ENCODE measurements around the gene WSB2. TPM values are rescaled to one million over a fixed set of nuclear protein-coding genes. Genes with fewer than 3 reads are reported as not detected.

WSB2 gene
- total RNA-seq, 2 donors from 2014 or later, result 60.7 to 61.7 TPM

- peak; percentile 70 for DNase-seq
- Histone ChIP-seq H3K36me3 (ENCODE audit: control insufficient read depth, insufficient read depth, low read length) (peaks cover 89% of the 10 kb centered on the region), H3K9me3 (ENCODE audit: control insufficient read depth, low read length) (no peaks in the 10 kb centered on the region), H3K4me1 (ENCODE audit: control insufficient read depth, insufficient read depth, low read length) (peaks cover 8% of the 10 kb centered on the region), H3K4me3 (ENCODE audit: low read length) (no peak overlapping the region), H3K27ac (ENCODE audit: low read depth, low read length) (no peak overlapping the region), H3K9ac (ENCODE audit: extremely low read depth, low read length, poor library complexity, severe bottlenecking) (no peak overlapping the region), H3K27me3 (ENCODE audit: control insufficient read depth, insufficient read depth, low read length, poor library complexity, severe bottlenecking) (no peaks in the 10 kb centered on the region)
- Mint-ChIP-seq H3K27ac (peak overlapping the region; percentile 11), H3K9me3 (no peaks in the 10 kb centered on the region), H3K27me3 (ENCODE audit: insufficient read depth) (no peaks in the 10 kb centered on the region), H3K4me1 (peaks cover 34% of the 10 kb centered on the region), H3K4me3 (no peak overlapping the region), H3K36me3 (ENCODE audit: low read depth) (peaks cover 73% of the 10 kb centered on the region)
- TF ChIP-seq CTCF (conservative IDR thresholded peaks at IDR 0.05), result no peak
- WGBS, 2 experiments (ENCODE audit: insufficient coverage in 1 of 2, insufficient read length in 1 of 2), result 93% methylated on average over 5 to 9 of the region's 9 CpGs
These were observed 25.6 kb downstream of the WSB2 start for GRCh38 chr12:118035190-118036041.

GRCh38 chr12:118034429-118035189 lies 26.4 kb downstream of the WSB2 start:
- peak; percentile 57 for TF ChIP-seq CTCF (conservative IDR thresholded peaks at IDR 0.05)
- H3K36me3 Mint-ChIP-seq (ENCODE audit: low read depth), result peaks cover 76% of the 10 kb centered on the region
- Histone ChIP-seq H3K36me3 (ENCODE audit: control insufficient read depth, insufficient read depth, low read length) (peaks cover 92% of the 10 kb centered on the region), H3K9ac (ENCODE audit: extremely low read depth, low read length, poor library complexity, severe bottlenecking) (no peak overlapping the region), H3K27ac (ENCODE audit: low read depth, low read length) (no peak overlapping the region), H3K4me3 (ENCODE audit: low read length) (no peak overlapping the region), H3K9me3 (ENCODE audit: control insufficient read depth, low read length) (no peaks in the 10 kb centered on the region), H3K27me3 (ENCODE audit: control insufficient read depth, insufficient read depth, low read length, poor library complexity, severe bottlenecking) (no peaks in the 10 kb centered on the region), H3K4me1 (ENCODE audit: control insufficient read depth, insufficient read depth, low read length) (peaks cover 8% of the 10 kb centered on the region)
- H3K27ac Mint-ChIP-seq, result peak overlapping the region; percentile 11
- no peaks in the 10 kb centered on the region for H3K9me3 Mint-ChIP-seq
- peaks cover 34% of the 10 kb centered on the region for H3K4me1 Mint-ChIP-seq
- H3K4me3 Mint-ChIP-seq, result no peak overlapping the region
- DNase-seq, result peak; percentile 80
- 99 to 100% methylated on average over 3 to 5 of the region's 5 CpGs for WGBS, 2 experiments (ENCODE audit: insufficient coverage in 1 of 2, insufficient read length in 1 of 2)
- H3K27me3 Mint-ChIP-seq (ENCODE audit: insufficient read depth), result no peaks in the 10 kb centered on the region

GRCh38 chr12:118033902-118034301 lies 27.1 kb downstream of the WSB2 start:
- Mint-ChIP-seq H3K27ac (peak overlapping the region; percentile 44), H3K9me3 (no peaks in the 10 kb centered on the region), H3K36me3 (ENCODE audit: low read depth) (peaks cover 77% of the 10 kb centered on the region), H3K27me3 (ENCODE audit: insufficient read depth) (no peaks in the 10 kb centered on the region), H3K4me3 (no peak overlapping the region), H3K4me1 (peaks cover 29% of the 10 kb centered on the region)
- peaks cover 93% of the 10 kb centered on the region for H3K36me3 ChIP-seq (ENCODE audit: control insufficient read depth, insufficient read depth, low read length)
- no peak for TF ChIP-seq CTCF (conservative IDR thresholded peaks at IDR 0.05)
- no peak overlapping the region for H3K27ac ChIP-seq (ENCODE audit: low read depth, low read length)
- H3K9ac ChIP-seq (ENCODE audit: extremely low read depth, low read length, poor library complexity, severe bottlenecking), result no peak overlapping the region
- peaks cover 5% of the 10 kb centered on the region for H3K4me1 ChIP-seq (ENCODE audit: control insufficient read depth, insufficient read depth, low read length)
- no peaks in the 10 kb centered on the region for H3K9me3 ChIP-seq (ENCODE audit: control insufficient read depth, low read length)
- WGBS, 2 experiments (ENCODE audit: insufficient coverage in 1 of 2, insufficient read length in 1 of 2), result 96 to 97% methylated on average over 4 to 5 of the region's 5 CpGs
- no peak for DNase-seq
- no peak overlapping the region for H3K4me3 ChIP-seq (ENCODE audit: low read length)
- no peaks in the 10 kb centered on the region for H3K27me3 ChIP-seq (ENCODE audit: control insufficient read depth, insufficient read depth, low read length, poor library complexity, severe bottlenecking)
